Posterior cingulate gyrus (tissue), 11 donors: ENCODE measurements around the gene TP53I13.
"Not testable (repeated sequence)": the region's sequence is repeated elsewhere in the genome, so short reads cannot be mapped to it uniquely, and the experiment has no call there.

Source experiments
- DNase-seq, 10 donors: peaks; one replicate each; pipeline versions ENCODE4 v3.0.0 to v3.0.0-alpha.2; 2020 to 2021; ENCODE audit warnings: mixed read lengths in 3 of 10
- intact Hi-C: fragments of 100-400 bp; cut with DNase I; formaldehyde crosslinking; loops from one replicate; pipeline ENCODE4 v1.15.1; 2023

Gene TP53I13, protein sequence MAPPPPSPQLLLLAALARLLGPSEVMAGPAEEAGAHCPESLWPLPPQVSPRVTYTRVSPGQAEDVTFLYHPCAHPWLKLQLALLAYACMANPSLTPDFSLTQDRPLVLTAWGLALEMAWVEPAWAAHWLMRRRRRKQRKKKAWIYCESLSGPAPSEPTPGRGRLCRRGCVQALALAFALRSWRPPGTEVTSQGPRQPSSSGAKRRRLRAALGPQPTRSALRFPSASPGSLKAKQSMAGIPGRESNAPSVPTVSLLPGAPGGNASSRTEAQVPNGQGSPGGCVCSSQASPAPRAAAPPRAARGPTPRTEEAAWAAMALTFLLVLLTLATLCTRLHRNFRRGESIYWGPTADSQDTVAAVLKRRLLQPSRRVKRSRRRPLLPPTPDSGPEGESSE

DNA sequence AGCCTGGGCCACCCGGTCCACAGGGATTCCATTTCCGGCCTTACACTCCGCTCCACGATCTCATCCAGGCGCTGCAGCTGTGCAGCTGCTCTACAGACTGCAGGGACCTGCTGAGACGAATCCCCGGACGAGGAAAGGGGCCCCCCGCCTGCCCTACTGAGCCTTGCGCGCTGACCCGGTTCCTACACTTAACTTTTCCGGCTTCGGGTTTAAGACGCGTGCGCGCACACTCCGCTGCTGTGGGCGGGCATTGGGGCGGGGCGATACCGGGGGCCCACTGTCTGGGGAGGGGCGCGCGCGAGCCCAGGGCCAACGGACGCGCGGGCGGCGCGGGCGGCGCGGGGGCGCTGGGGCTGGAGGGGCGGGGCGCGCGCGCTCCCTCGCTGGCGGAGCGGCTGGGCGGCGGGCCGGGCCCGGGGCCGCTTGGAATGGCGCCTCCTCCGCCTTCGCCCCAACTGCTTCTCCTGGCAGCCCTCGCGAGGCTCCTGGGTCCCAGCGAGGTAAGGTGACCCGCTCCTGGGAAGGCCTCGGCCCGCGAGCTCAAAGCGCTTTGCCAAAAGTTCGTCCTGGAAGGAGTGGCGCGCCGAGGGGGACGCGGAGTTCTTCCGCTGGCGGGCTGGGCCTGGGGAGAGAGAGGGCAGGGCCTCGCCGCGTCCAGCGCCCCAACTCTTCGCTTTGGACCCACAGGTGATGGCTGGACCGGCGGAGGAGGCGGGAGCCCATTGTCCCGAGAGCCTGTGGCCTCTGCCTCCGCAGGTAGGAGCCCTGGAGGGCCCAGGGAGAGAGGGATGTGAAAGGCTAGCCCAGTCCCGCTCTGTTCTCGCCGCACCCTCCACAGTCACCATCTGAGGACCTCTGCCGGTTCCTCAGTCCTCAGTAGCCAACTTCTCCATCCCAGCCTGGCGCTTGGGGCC is at the start of gene TP53I13:
TP53I13 (plus strand) TSS at position 371 of the 914 bp plus-strand sequence; CDS start at position 429, 58 bp downstream.
- DNase-seq: peak; percentile 64 to 95 (median 75)
- intact Hi-C loops: no loop called here

DNA sequence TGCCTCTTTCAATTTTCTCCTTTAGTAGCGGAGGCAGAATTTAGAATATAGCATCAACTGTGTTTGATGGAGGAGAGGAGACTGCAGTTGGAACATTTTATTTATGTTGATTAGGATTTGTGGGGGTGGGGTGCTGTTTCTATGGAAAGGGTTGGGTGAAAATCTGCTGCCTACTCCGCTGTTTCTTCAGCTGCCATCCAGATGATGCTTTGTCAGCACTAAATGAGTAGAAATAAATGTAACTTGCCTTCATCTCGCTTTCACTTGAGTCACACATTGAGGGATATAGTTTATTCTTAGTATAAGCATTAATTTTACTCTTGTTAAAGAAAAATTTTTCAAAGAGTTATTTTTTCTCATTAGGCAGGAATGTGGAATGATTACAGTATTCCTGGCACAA is 43.8 kb upstream of the TP53I13 start:
- intact Hi-C loops: no loop called here

DNA sequence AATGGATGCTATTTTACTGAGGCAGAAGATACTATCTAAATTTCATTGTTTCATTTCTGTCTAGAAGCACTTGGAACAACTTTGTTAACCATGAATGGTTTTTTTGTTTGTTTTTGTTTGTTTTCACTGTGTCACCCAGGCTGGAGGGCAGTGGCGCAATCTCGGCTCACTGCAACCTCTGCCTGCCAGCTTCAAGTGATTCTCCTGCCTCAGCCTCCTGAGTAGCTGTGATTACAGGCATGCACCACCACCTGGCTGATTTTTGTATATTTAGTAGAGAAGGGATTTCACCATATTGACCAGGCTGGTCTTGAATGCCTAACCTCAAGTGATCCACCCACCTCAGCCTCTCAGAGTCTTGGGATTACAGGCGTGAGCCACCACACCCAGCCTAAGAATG is 42.2 kb upstream of the TP53I13 start:
- intact Hi-C loops: no loop called here
- peak in 1 of 10 donors; percentile 17 for DNase-seq

More for the DNA sequence above, 43.8 kb upstream of the TP53I13 start:
- DNase-seq: no peak

GRCh38 chr17:29533976-29534375 is 34.5 kb upstream of the TP53I13 start:
- intact Hi-C loops: no loop called here
- DNase-seq: peak in 5 of 10 donors; percentile 17 to 68 (median 24)

GRCh38 chr17:29544066-29544465 is 24.4 kb upstream of the TP53I13 start:
- no peak for DNase-seq
- intact Hi-C loops: no loop called here

DNA sequence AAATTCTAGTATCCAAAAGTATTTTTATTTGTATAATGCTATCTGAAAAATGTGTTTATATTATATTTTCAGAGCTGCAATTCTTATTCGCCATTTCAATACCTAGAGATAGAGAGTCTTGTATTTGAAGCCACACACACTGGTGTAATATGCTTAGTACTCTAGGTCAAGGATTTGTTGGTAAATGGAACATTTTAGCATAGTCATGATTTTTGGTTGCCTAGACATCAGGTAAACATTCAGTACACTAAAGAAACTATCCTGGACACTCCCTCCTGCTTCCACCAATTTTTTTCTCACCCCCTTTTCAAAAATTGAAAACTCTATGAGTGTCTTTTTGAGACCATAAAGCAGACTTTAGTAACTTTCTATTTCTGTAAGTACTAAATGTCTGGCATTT is 22.4 kb upstream of the TP53I13 start:
- intact Hi-C loops: no loop called here
- no peak for DNase-seq

- intact Hi-C loops: no loop called here
- DNase-seq: no peak
These were observed 21.7 kb upstream of the TP53I13 start for GRCh38 chr17:29546830-29547229.

DNA sequence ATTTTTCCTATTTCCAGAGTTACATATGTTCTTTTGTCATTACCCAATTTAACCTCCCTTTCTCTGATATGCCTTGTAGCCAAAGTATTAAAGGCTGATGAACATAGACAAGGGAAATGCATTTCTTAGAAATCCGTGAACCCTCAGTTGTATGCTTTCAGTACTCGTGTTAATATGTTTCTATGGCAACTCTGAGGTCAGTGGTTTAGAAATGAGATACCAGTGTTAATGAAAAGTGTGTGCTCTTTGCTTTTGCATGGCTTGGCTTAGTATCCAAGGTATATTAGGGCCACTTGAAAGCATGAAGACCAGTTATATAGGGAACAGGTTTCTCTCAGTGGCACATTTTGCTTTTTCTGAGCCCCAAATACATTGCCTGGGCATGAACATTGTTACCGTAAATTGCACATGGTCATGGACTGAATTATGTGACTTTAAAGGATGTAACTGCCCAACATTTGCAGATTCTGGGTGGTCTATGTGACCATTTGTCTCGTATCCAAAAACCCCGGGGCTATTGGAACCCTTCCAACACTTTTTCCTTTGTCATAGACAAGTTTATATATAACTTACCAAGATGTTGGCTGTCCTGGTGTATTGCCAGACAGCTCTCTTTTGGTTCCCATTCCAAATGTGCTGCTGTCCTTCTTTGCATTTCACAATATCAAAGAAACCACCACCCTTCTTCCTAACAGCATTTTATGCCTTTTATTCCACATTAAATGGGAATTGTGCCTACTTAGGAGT is 19.2 kb upstream of the TP53I13 start:
- intact Hi-C loops: no loop called here

DNA sequence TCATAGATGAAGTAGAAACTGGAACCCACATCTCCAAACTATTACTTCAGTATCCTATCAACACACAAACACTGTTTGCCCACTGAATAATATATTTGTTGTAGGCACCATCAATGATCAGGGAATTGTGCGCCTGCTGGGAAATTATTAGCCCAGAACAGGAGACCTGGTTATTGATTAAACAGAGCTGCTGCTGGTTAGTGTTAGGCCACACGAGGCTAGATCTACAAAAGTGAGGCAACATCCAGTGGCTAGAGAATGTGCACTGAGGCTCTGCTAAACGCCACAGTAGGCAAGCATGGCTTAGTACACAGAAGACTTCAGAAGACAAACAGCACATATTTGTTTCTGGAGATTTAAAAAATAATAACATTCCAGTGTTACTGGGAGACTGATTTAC is 12.7 kb upstream of the TP53I13 start:
- intact Hi-C loops: no loop called here
- no peak for DNase-seq

More for the DNA sequence above, 19.2 kb upstream of the TP53I13 start:
- DNase-seq: no peak

- intact Hi-C loops: no loop called here
These were observed 11.3 kb upstream of the TP53I13 start for GRCh38 chr17:29557085-29557738.

GRCh38 chr17:29557739-29558116 is 10.8 kb upstream of the TP53I13 start:
- no peak for DNase-seq
- intact Hi-C loops: no loop called here

More at GRCh38 chr17:29557085-29557738, 11.3 kb upstream of the TP53I13 start:
- DNase-seq: no peak

- intact Hi-C loops: not testable (repeated sequence)
These were observed 10.4 kb upstream of the TP53I13 start for GRCh38 chr17:29558139-29558538.

GRCh38 chr17:29559640-29560039 is 8.9 kb upstream of the TP53I13 start:
- intact Hi-C loops: no loop called here
- DNase-seq: no peak

More at GRCh38 chr17:29558139-29558538, 10.4 kb upstream of the TP53I13 start:
- not testable (repeated sequence) for DNase-seq

DNA sequence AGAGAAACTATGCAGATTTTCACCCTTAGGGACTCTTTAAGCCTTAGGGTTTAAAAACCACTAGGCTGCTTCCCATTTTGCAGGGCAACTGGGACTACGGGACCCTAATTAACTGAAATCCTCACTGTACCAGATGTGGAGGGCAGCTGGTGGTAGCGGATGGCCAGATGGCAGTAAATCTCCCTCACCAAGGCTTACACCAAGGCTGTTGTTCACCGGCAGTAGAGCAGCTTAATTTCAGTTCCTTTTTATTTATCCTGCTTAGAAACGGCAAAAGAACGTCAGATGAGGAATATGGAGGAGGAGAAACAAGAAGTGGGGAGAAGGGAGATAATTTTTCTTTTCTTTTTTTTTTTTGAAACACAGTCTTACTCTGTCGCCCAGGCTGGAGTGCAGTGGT is 8.2 kb upstream of the TP53I13 start:
- intact Hi-C loops: no loop called here
- no peak for DNase-seq

DNA sequence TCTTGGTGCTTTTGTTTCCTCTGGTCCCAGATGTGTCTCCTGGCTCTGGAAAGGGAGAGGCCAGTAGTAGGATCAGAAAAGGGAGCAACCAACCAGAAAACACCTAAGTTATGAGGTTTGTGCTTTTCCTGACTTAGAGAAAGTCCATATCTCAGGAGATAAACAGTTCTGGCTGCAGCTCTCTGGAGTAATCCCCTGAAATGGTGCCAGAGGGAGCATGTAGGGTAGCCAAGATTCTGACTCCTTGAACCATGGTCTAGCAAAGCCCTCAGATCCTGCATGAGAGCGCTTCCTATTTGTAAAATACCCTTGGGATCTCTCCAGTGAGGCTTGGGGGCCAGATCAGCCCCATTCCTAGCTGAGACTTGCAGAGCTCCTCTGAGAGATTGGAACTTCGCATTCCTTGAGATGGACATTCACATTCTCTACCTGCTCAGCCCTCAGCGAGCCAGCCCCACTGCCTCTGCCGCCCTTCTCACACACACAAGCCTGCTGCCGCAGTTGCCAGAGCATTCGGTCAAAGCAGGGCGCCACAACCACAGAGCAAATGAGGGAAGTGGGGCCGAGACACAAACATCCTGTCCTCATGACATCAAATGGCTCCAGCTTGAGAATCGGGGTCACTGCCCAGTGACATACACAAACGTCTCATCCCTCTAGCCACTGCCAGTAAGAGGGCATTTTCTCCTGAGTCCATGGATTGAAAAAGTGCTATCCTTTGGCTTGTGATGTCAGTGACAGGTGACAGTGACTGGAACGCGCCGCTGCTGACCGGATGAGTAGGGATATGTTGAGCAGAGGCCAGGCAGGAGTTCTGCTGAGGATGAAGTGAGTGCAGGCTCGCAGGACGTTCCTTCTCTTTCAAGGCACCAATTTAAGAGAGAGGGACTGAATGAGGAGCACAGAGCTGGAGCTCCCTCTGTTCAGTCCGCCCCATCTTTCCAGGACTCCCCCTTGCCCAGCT is 6.7 kb upstream of the TP53I13 start:
- intact Hi-C loops: no loop called here

DNA sequence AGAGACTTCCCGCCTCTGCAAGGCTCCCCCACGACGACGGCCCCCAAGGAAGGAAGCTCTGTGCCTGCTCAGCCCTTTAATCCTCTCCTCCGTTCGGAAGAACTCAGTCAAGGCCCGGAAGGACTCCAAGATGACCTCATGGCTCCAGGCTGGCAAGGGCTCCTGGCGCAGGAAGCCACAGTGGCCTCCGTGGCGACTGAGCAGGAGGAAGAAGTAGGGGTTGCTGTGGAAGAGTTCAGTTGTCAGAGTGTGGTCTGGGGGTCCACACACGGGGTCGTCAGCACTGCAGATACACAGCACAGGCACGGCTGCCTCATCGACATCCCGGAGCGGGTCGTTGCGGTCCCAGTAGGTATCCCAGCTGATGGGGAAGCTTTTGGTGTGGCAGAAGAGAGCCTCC is 5.9 kb upstream of the TP53I13 start:
- peak in 1 of 10 donors; percentile 50 for DNase-seq
- intact Hi-C loops: no loop called here

More for the DNA sequence above, 6.7 kb upstream of the TP53I13 start:
- no peak for DNase-seq

DNA sequence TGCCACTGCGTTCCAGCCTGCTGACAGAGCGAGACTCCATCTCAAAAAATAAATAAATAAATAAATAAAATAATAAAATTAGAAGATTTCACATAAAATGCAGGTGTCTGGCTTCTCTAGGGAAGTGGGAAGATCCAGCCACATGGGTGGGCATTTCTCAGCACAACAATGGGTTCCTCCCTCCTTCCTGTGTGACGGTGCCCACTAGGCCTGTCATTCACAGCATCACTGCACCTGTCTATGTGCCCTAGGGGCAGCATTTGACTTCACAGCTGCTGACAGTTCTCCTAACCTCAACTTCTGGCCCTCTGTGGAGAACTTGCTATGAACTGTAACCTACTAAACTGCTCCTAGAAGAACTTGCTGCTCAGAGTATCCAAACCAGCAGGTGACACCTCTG is 4.7 kb upstream of the TP53I13 start:
- peak in 2 of 10 donors; percentile 18 to 60 for DNase-seq
- intact Hi-C loops: no loop called here

DNA sequence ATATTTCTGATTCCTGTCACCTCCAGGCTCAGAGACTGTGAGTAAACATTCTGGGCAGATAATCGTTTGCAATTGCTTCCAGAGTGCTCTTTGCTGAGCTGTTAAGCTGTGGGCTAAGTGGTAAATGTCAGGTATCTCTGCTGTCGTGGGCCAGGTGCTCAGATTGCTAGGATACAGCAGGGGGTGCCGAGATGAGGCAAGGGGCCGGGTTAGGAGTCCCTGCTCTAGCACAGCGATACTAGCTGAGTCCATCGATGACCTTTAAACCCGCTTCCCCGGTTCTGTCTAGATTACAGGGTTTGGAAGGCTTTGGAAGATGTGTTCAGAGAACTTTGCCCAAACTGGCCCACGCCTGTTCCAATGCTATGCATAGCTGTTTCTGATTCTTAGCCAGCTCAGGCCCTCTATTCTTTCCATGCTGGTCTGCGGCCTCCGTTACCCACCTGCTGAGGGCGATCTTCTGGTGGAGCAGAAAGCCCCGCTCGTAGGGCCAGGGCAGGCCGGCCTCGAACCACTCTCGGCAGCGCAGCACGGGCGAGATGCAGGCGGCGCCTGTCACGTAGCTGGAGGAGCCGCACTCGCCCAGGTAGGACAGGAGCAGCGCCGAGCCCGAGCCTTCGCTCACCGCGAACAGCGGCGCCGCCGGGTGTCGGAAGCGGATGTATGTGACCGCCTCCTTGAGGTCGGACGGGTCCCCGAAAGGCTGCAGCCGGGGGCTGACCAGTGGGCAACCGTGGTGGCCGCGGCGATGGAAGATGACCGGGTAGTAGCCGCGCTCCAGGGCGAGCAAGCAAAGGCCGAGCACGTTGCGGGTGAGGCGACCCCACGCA is 2.6 kb upstream of the TP53I13 start:
- DNase-seq: peak in 2 of 10 donors; percentile 81 to 85

More for the DNA sequence above, 2.6 kb upstream of the TP53I13 start:
- intact Hi-C loops: no loop called here
